GM12873 (cell line): Measurements from ENCODE around the gene PRCC.

Source experiments
- CTCF ChIP-seq: IDR thresholded peaks from 2 replicates; pipeline ENCODE4 v1.5.1; 2012; ENCODE audit warnings: low read depth, mild to moderate bottlenecking, moderate library complexity, low read length, control low read depth; ENCODE audit not compliant: insufficient read depth; ENCODE audit errors: missing control alignments

Gene PRCC

GRCh38 chr1:156742017-156742416 is 25.3 kb upstream of the PRCC start:
- TF ChIP-seq CTCF = no peak

- no peak for TF ChIP-seq CTCF
These were observed 24.5 kb upstream of the PRCC start for GRCh38 chr1:156742801-156743200.

GRCh38 chr1:156743367-156744302 is 23.7 kb upstream of the PRCC start:
- no peak for TF ChIP-seq CTCF

- TF ChIP-seq CTCF = no peak
These were observed 23.0 kb upstream of the PRCC start for GRCh38 chr1:156744344-156744743.

- TF ChIP-seq CTCF = no peak
These were observed 22.4 kb upstream of the PRCC start for GRCh38 chr1:156744786-156745419.

- no peak for TF ChIP-seq CTCF
These were observed 21.5 kb upstream of the PRCC start for GRCh38 chr1:156745881-156746280.

GRCh38 chr1:156746406-156746727 is 21.0 kb upstream of the PRCC start:
- TF ChIP-seq CTCF = no peak
